GM19468 (cell line): ENCODE results near the gene RNF26.
"Not testable (repeated sequence)": the region's sequence is repeated elsewhere in the genome, so short reads cannot be mapped to it uniquely, and the experiment has no call there.

Experiments
- ATAC-seq: cut with Tn5 transposase; IDR thresholded peaks from one replicate; pipeline ENCODE4 v1.9.1; 2021; ENCODE audit warnings: mild to moderate bottlenecking, moderate library complexity, moderate number of reproducible peaks; ENCODE audit not compliant: unreplicated experiment; ENCODE audit errors: extremely low read depth

Gene RNF26

GRCh38 chr11:119380160-119380826 lies 46.0 kb downstream of the RNF26 start:
- no peak for ATAC-seq

- no peak for ATAC-seq
Observed at GRCh38 chr11:119380827-119381180, 46.5 kb downstream of the RNF26 start.

GRCh38 chr11:119381181-119381988 lies 47.1 kb downstream of the RNF26 start, which contains the start of gene USP2:
Gene USP2 (minus strand): TSS chr11:119381690. CDS start chr11:119373480, 8,210 bp downstream.
- ATAC-seq = peak; percentile 96

- ATAC-seq = no peak
Observed at GRCh38 chr11:119382101-119382500, 47.8 kb downstream of the RNF26 start.

- not testable (repeated sequence) for ATAC-seq
Observed at GRCh38 chr11:119382513-119382912, 48.2 kb downstream of the RNF26 start.

GRCh38 chr11:119384332-119384731 lies 50.0 kb downstream of the RNF26 start:
- no peak for ATAC-seq
